ENCODE results near the gene VWA7.

Gene VWA7

DNA sequence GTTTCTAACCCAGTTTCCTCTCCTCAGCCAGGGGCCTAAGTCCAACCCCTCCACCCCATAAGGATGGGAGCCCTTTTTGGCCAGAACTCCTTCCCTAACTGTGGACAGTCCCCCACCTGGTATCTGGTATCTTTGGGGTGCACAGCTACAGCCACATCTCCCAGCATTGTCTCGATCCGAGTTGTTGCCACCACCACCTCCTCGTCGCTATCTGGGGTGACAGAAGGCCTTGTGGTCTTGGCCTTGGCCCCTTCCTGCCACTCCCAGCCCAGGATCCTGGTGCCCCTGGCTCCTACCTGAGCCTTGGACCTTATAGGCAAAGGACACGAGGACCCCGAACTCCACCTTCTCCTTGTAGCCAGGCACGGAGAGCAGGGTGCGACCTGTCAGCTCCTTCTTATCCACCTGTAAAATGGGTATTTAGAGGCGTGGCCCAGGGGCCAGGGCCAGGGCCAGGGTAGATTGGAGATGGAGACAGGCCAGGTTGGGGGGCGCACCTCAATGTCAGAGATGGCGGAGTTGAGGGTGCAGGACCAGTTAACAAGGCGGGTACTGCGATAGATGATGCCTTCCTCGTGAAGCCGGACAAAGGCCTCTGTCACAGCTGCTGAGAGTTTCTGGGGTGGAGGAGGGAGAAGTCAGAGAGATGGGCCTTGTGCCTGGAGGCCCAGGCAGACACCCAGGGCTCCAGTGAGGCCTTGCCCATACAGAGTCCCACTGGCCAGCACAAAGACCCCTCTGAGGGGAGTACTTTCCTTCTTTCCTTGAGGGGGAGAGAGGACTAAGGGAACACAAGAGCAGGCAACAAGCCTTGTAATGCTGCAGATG, 7.2 kb upstream of the VWA7 start:
- no peak for DNase-seq (ENCODE audit: low read depth)
- H3K4me3 ChIP-seq (ENCODE audit: low read depth, low read length): no peak overlapping the region
- TF ChIP-seq, protein P1, sequence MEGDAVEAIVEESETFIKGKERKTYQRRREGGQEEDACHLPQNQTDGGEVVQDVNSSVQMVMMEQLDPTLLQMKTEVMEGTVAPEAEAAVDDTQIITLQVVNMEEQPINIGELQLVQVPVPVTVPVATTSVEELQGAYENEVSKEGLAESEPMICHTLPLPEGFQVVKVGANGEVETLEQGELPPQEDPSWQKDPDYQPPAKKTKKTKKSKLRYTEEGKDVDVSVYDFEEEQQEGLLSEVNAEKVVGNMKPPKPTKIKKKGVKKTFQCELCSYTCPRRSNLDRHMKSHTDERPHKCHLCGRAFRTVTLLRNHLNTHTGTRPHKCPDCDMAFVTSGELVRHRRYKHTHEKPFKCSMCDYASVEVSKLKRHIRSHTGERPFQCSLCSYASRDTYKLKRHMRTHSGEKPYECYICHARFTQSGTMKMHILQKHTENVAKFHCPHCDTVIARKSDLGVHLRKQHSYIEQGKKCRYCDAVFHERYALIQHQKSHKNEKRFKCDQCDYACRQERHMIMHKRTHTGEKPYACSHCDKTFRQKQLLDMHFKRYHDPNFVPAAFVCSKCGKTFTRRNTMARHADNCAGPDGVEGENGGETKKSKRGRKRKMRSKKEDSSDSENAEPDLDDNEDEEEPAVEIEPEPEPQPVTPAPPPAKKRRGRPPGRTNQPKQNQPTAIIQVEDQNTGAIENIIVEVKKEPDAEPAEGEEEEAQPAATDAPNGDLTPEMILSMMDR (IDR thresholded peaks at IDR 0.05; ENCODE audit: low read depth, low read length): no peak
- TF ChIP-seq MYC (IDR thresholded peaks at IDR 0.05; ENCODE audit: low read depth, low read length) (no peak), POLR2A (IDR thresholded peaks at IDR 0.05; ENCODE audit: extremely low read depth, insufficient read length) (no peak)
- TF ChIP-seq, protein P2, sequence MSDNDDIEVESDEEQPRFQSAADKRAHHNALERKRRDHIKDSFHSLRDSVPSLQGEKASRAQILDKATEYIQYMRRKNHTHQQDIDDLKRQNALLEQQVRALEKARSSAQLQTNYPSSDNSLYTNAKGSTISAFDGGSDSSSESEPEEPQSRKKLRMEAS (IDR thresholded peaks at IDR 0.05; ENCODE audit: low read depth, low read length): no peak

DNA sequence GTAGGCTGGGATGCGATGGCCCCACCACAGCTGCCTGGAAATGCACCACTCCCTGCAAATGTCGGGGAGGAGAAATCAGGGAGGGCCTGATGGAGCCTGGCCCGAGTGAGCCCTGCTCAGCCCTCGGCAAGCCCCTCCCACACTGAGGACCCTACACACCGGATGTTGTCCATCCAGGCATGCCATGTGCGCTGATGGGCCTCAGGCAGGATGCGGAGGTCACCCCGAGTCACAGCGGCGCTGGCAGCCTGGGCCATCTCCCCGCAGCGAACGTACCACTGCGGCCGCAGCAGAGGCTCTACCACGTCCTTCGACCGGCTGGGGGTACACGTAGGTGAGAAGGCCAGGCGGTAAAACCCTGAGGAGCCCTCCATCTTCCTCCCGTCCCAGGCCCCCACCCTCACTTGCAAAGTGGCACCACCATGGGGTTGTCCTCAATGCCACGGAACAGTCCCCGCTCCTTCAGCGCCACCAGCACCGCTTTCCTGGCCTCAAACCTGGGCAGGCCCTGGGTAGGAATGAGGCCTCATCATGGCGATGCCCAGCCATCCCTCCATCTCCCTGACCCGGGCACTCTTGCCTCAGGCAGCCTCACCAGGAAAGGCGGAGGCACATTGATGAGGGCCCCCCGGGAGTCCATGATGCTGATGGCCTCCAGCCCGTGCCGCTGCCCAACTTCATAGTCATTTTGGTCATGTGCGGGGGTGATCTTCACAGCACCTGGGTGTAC, 5.2 kb upstream of the VWA7 start:
- no peak overlapping the region for H3K4me3 ChIP-seq (ENCODE audit: low read depth, low read length)
- DNase-seq (ENCODE audit: low read depth): no peak
- no peak for TF ChIP-seq MYC (IDR thresholded peaks at IDR 0.05; ENCODE audit: low read depth, low read length)
- TF ChIP-seq, protein P1 (IDR thresholded peaks at IDR 0.05; ENCODE audit: low read depth, low read length): no peak
- TF ChIP-seq, protein P2 (IDR thresholded peaks at IDR 0.05; ENCODE audit: low read depth, low read length): no peak

DNA sequence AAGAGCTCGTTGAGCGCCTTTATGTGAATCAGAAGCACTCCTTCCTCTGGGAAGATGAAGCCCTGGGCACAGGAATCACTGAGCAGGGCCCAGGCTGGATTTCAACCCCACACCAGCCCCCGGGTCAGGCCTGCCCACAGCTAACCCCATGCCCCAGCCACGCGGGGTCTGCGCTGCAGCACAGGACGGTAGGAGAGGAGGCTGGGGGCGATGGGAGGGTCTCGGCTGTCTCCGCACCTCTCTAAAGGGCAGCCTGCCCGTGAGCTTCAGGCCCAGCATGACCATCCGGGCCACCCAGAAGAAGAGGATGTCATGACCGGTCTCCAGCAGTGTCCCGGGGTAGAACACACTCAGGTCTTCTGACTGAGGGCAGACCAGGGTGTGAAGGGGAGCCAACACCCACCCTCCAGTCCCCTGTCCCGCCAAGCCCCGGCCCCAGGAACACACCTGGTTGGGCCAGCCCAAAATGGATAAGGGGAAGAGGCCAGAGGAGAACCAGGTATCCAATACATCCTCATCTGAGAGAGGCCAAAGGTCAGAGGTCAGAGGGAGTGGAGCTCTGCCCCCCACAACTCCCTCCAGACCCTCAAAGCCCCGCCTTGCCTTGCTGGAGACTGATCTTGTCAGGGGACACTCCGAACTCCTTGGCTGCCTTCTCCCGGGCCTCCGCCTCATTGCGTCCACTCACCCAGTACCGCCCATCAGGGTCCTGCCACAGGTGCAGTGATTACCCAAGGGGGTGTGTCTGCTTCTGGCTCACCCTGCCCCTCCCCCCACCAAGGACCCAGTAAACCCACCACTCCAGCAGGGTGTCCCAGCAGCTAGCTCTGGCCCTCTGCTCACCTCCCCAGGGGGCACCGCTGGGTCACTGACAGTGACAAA, 4.4 kb upstream of the VWA7 start:
- TF ChIP-seq MYC (IDR thresholded peaks at IDR 0.05; ENCODE audit: low read depth, low read length) (no peak), POLR2A (IDR thresholded peaks at IDR 0.05; ENCODE audit: extremely low read depth, insufficient read length) (no peak)
- TF ChIP-seq, protein P2 (IDR thresholded peaks at IDR 0.05; ENCODE audit: low read depth, low read length): no peak
- TF ChIP-seq, protein P1 (IDR thresholded peaks at IDR 0.05; ENCODE audit: low read depth, low read length): no peak
- no peak for DNase-seq (ENCODE audit: low read depth)
- H3K4me3 ChIP-seq (ENCODE audit: low read depth, low read length): no peak overlapping the region

DNA sequence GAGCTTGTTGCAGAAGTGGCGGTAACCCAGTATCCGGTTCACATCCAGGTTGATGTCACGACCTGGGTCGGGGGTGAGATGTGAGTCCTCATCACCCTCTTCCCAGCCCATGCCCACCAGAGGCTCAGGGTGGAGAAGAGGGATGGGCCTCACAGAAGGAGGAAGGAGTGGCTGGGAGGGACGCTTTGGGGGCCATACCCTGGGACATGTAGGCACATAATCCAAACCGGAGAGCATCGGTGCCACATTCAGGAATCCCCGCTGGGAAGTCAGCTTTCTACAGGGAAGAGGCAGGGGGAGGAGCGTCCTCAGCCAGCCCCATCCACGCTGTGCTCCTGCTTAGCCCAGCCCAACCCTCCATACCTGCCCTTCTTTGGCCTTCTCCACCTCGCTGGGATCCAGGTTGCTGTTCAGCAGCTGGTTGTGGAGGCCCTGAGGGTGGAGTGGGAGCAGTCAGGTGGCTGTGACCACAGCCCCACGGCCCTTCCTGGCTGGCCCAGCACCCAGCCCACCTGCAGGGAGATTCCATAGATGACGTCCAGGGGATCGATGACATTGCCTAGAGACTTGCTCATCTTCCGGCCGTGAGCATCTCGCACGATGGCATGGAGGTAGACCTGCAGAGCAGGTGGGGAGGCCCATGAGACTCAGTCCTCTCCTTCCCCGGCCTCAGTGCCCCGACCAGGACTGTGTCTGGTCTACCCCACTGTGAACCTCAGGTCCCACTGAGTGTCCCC, 3.5 kb upstream of the VWA7 start:
- no peak overlapping the region for H3K4me3 ChIP-seq (ENCODE audit: low read depth, low read length)
- no peak for DNase-seq (ENCODE audit: low read depth)
- no peak for TF ChIP-seq POLR2A (IDR thresholded peaks at IDR 0.05; ENCODE audit: extremely low read depth, insufficient read length)
- TF ChIP-seq, protein P2 (IDR thresholded peaks at IDR 0.05; ENCODE audit: low read depth, low read length): no peak
- no peak for TF ChIP-seq MYC (IDR thresholded peaks at IDR 0.05; ENCODE audit: low read depth, low read length)
- TF ChIP-seq, protein P1 (IDR thresholded peaks at IDR 0.05; ENCODE audit: low read depth, low read length): no peak

DNA sequence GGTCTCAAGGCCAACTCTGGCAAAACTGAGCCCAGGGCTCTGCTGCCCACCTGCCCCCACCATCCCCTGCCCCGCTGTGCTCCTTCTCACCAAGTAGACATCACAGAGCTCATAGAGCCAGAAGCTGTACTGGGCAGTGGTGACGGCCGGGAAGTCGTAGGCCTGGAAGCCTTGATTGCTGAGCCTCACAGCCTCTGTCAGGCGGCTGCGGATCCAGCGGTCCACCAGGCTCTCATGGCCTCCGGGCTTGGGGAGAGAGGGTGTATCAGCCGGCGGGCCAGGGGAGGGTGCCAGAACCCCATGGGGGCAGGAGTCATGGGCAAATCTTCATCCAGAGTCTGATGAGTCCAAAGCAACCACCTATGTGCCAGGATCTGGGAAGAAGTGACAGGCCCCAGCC, 2.8 kb upstream of the VWA7 start:
- DNase-seq (ENCODE audit: low read depth): no peak
- no peak for TF ChIP-seq POLR2A (IDR thresholded peaks at IDR 0.05; ENCODE audit: extremely low read depth, insufficient read length)
- no peak for TF ChIP-seq MYC (IDR thresholded peaks at IDR 0.05; ENCODE audit: low read depth, low read length)
- TF ChIP-seq, protein P1 (IDR thresholded peaks at IDR 0.05; ENCODE audit: low read depth, low read length): no peak
- TF ChIP-seq, protein P2 (IDR thresholded peaks at IDR 0.05; ENCODE audit: low read depth, low read length): no peak
- H3K4me3 ChIP-seq (ENCODE audit: low read depth, low read length): no peak overlapping the region
